ENCODE measurements around the gene WASF1. TPM values are rescaled to one million over a fixed set of nuclear protein-coding genes. Genes with fewer than 3 reads are reported as not detected.

The WASF1 gene
- total and polyA plus RNA-seq, 7 donors, result 0.92 to 34.9 (median 10.2) TPM

GRCh38 chr6:110185879-110186278 is 6.4 kb upstream of the WASF1 start:
- Histone ChIP-seq H3K4me3 (no peak overlapping the region), H3K27me3 (no peaks in the 10 kb centered on the region), H3K4me1 (peaks cover 0 to 56% (median 32%) of the 10 kb centered on the region in 4 donors), H3K36me3 (no peaks in the 10 kb centered on the region), H3K27ac (no peak overlapping the region), H3K9me3 (no peaks in the 10 kb centered on the region)
- TF ChIP-seq, protein P1, sequence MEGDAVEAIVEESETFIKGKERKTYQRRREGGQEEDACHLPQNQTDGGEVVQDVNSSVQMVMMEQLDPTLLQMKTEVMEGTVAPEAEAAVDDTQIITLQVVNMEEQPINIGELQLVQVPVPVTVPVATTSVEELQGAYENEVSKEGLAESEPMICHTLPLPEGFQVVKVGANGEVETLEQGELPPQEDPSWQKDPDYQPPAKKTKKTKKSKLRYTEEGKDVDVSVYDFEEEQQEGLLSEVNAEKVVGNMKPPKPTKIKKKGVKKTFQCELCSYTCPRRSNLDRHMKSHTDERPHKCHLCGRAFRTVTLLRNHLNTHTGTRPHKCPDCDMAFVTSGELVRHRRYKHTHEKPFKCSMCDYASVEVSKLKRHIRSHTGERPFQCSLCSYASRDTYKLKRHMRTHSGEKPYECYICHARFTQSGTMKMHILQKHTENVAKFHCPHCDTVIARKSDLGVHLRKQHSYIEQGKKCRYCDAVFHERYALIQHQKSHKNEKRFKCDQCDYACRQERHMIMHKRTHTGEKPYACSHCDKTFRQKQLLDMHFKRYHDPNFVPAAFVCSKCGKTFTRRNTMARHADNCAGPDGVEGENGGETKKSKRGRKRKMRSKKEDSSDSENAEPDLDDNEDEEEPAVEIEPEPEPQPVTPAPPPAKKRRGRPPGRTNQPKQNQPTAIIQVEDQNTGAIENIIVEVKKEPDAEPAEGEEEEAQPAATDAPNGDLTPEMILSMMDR (IDR thresholded peaks at IDR 0.05), result no peak
- TF ChIP-seq POLR2AphosphoS5 (IDR thresholded peaks at IDR 0.05), result no peak
- no peak for TF ChIP-seq EP300 (IDR thresholded peaks at IDR 0.05)
- TF ChIP-seq POLR2A (IDR thresholded peaks at IDR 0.05), result no peak
- intact Hi-C loops (cut with DNase I), result no loop called here
- no peak for DNase-seq
- 73 to 85% methylated on average over 3 of the region's 3 CpGs for WGBS, 2 donors

DNA sequence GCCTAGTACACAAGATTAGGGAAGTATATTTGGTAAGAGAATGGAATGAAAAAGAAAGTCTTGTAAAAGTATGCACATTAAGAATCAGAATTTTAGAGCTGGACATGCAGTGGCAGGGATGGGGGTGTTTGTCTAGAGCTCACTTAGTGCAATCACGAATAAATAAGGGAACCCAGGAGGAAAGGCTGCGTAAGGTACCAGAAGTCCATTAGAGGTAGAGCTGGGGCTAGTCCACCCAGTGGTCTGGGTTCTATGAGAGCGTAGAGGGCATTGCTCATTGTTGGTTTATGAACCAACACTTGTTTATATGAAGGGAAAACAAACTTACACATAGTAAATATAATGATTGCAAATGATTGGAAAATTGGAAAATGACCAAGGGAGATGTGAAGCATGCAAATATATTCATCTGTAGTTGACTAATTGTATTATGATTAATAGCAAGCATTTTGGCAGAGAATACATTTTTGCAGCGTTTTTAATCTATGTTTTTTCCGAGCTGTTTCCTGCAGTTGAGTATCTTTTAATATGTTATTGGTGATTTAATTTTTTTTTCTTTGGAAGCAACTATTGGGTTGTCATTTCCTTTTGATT is 3.9 kb upstream of the WASF1 start:
- WGBS, 2 donors, result 86 to 87% methylated on average over 5 of the region's 5 CpGs
- Histone ChIP-seq H3K4me1 (peaks cover 0 to 56% (median 34%) of the 10 kb centered on the region in 4 donors), H3K9me3 (no peaks in the 10 kb centered on the region), H3K27ac (no peak overlapping the region), H3K27me3 (no peaks in the 10 kb centered on the region), H3K36me3 (no peaks in the 10 kb centered on the region), H3K4me3 (no peak overlapping the region)
- DNase-seq, result no peak
- intact Hi-C loops (cut with DNase I), result no loop called here
- no peak for TF ChIP-seq POLR2AphosphoS5 (IDR thresholded peaks at IDR 0.05)
- TF ChIP-seq, protein P1 (IDR thresholded peaks at IDR 0.05), result no peak
- TF ChIP-seq POLR2A (IDR thresholded peaks at IDR 0.05), result no peak
- TF ChIP-seq EP300 (IDR thresholded peaks at IDR 0.05), result no peak

DNA sequence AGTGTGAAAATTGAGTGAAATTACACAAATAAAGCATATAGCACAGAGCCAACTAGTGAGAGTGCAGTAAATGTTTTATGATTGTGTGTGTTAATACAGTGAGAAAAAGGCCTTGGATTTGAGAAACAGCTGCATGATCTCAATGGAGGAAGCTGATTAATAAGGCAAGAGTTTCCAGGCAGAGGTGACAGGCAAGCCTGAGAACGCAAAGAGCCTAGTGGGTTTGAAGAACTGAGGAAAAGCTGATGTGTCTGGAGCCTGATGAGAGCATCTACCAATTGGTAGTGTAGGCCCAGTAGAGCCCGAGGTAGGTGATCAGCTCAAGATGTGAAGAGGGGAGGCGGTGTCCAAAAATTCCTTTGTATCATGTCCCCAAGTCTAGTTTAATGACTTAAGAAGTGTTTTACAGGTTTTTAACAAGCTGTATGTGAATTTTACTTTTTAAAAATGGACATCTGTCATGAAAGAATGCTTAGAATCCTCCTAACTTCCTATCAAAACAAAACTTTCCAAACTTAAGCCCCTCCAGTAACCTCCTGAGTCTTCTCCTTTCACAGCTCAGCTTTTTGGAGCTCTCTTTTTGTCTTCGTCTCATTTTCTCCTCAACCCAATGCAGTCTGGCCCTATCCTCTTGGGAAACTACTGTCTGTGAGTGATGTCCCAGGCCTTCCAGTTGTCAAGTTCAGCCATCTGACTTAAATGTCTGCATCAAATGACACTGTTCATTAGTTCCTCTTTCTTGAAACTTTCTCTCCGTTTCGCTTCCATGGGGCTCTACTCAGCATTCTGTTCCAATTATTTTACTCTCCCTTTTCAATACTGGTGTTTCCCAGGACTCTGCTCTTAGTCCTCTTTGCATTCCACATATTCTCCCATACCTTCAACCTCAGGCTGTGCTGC is 1.9 kb upstream of the WASF1 start:
- H3K9me3 ChIP-seq, result no peaks in the 10 kb centered on the region
- TF ChIP-seq POLR2AphosphoS5 (IDR thresholded peaks at IDR 0.05), result no peak
- TF ChIP-seq, protein P1 (IDR thresholded peaks at IDR 0.05), result no peak
- no peak for TF ChIP-seq POLR2A (IDR thresholded peaks at IDR 0.05)
- TF ChIP-seq EP300 (IDR thresholded peaks at IDR 0.05), result no peak
- intact Hi-C loops (cut with DNase I), result no loop called here
- 46 to 59% methylated on average over 6 of the region's 6 CpGs for WGBS, 2 donors
- H3K4me1 ChIP-seq, result peaks cover 0 to 56% (median 39%) of the 10 kb centered on the region in 4 donors
- H3K4me3 ChIP-seq, result peak overlapping the region; percentile 65 to 83 (median 78)
- H3K27me3 ChIP-seq, result no peaks in the 10 kb centered on the region
- peak overlapping the region in 3 of 4 donors; percentile 83 to 92 (median 88) for H3K27ac ChIP-seq
- no peak for DNase-seq
- no peaks in the 10 kb centered on the region for H3K36me3 ChIP-seq

DNA sequence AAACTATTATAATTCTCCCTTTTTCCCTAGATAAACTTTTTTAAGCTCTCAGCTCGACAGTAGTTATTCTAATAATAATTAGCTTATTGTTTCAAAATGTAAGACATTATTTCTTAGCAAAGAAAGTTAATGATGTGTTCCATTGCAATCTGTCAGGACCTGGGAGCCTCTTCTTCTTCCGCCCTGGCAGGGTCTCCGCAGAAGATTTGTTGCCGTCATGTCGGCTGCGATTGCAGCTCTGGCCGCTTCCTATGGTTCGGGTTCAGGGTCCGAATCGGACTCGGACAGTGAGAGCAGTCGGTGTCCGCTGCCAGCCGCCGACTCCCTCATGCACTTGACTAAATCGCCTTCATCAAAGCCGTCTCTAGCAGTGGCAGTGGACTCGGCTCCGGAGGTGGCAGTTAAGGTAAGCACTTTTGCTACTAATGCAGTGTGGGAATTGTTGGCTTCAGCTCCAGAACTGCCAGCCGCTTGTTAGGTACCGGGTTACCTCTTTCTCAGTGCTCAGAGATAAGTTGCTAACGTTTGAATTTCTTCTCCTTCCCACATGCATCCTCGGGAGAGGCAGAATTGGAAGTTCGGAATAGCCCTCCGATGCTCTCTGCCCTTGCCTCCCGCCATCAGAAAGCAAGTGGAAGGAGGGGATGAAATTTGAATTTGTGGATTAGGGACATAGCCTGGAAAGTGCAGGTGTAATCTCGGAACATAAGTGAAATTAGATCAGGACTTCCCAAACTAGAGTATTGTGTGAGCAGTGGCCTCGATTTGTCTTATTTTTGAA is 948 bp upstream of the WASF1 start, which contains the start of gene CDC40:
CDC40 (plus strand) TSS at position 200 of the 781 bp plus-strand sequence; CDS start at position 218, 18 bp downstream.
- peak; percentile 79 for DNase-seq
- intact Hi-C loops (cut with DNase I), result no loop called here
- Histone ChIP-seq H3K4me1 (peaks cover 0 to 51% (median 35%) of the 10 kb centered on the region in 4 donors), H3K36me3 (no peaks in the 10 kb centered on the region), H3K27me3 (no peaks in the 10 kb centered on the region), H3K4me3 (peak within 1 kb of the TSS; percentile 65 to 83 (median 78)), H3K9me3 (no peaks in the 10 kb centered on the region), H3K27ac (peak within 1 kb of the TSS; percentile 83 to 92 (median 89))
- TF ChIP-seq POLR2AphosphoS5 (IDR thresholded peaks at IDR 0.05) (peak in 3 of 4 donors; percentile 10 to 73 (median 73)), POLR2A (IDR thresholded peaks at IDR 0.05) (peak in 1 of 2 donors; percentile 19), EP300 (IDR thresholded peaks at IDR 0.05) (no peak)
- TF ChIP-seq, protein P1 (IDR thresholded peaks at IDR 0.05), result no peak
- WGBS, 2 donors, result 0% methylated on average over 28 of the region's 28 CpGs
